ENCODE data around the gene ABLIM2. TPM values are rescaled to one million over a fixed set of nuclear protein-coding genes. Genes with fewer than 3 reads are reported as not detected.

ABLIM2 gene
- total RNA-seq, 1 experiment from 2014 or later, result 6.1 TPM

DNA sequence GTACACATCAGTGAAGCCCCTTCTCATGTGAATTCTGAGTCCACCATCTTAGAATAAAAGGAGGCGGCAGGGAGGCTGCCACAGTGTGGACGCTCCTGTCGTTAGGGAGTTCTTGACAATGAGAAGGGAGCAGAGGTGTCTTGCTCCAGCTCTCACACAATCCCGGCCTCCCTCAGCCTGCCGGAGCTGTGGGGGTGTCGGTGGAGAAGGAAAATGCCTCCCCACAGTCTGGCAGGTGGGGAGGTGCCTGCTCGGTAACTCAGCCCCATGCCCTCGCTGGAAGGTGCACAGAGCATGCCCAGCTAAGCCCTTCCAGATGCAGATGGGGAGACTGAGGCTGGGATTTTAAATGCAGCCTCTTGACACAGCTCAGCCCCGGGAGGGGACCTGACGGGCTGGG is 20.5 kb upstream of the ABLIM2 start (continued):
- TF ChIP-seq, protein P1, sequence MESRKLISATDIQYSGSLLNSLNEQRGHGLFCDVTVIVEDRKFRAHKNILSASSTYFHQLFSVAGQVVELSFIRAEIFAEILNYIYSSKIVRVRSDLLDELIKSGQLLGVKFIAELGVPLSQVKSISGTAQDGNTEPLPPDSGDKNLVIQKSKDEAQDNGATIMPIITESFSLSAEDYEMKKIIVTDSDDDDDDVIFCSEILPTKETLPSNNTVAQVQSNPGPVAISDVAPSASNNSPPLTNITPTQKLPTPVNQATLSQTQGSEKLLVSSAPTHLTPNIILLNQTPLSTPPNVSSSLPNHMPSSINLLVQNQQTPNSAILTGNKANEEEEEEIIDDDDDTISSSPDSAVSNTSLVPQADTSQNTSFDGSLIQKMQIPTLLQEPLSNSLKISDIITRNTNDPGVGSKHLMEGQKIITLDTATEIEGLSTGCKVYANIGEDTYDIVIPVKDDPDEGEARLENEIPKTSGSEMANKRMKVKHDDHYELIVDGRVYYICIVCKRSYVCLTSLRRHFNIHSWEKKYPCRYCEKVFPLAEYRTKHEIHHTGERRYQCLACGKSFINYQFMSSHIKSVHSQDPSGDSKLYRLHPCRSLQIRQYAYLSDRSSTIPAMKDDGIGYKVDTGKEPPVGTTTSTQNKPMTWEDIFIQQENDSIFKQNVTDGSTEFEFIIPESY (IDR thresholded peaks at IDR 0.05; ENCODE audit: extremely low read depth, insufficient replicate concordance, low read length), result no peak
- TF ChIP-seq CEBPB (IDR thresholded peaks at IDR 0.05; ENCODE audit: low read depth) (no peak), EZH2phosphoT487 (IDR thresholded peaks at IDR 0.05; ENCODE audit: borderline replicate concordance) (no peak)

DNA sequence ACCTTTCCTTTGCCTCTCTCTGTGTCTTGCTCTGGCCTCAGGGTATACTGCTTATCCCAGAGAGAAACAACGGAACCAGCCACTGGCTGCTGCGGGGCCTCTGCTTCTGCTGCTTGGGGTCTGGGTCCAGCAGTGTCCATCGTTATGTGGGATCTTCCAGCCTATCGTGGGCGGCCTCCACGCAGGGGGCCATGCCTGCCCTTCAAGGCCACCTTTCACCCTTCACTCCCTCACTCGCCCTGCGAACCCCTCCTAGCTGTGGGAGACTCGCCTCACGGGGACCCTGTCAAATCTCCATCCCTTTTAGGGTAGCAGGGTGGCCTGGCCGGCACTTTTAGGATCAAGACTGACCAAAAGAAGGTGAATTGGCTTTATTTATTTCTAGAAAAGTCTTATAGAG is 19.3 kb upstream of the ABLIM2 start:
- BruUV-seq (replicated peaks), result no TSS peak

More for the DNA sequence above, 19.3 kb upstream of the ABLIM2 start:
- CTCF ChIA-PET, result interaction anchor here (1.9 kb wide), 1 partner anchor 233 kb away, joined by 21 read pairs; no protein-coding TSS in a partner anchor
- no peak for ATAC-seq
- Histone ChIP-seq H3K27me3 (ENCODE audit: insufficient read depth, low read length) (no peaks in the 10 kb centered on the region), H3K9ac (ENCODE audit: low read length) (no peak overlapping the region), H2AFZ (ENCODE audit: low read depth, low read length, poor library complexity, severe bottlenecking) (no peak overlapping the region), H3K4me3 (replicated peaks in 1 of 2; ENCODE audit: low read depth in 1 of 2, low read length in 2 of 2) (no peak overlapping the region), H3K4me2 (ENCODE audit: low read length) (no peak overlapping the region), H3K79me2 (ENCODE audit: insufficient read depth, low read length) (no peaks in the 10 kb centered on the region), H4K20me1 (ENCODE audit: insufficient read depth) (no peaks in the 10 kb centered on the region), H3K9me2 (ENCODE audit: insufficient read depth) (no peaks in the 10 kb centered on the region), H3K9me3 (ENCODE audit: control insufficient read depth in 1 of 2, insufficient read depth in 1 of 2, low read depth in 1 of 2, low read length in 2 of 2) (no peaks in the 10 kb centered on the region), H3K36me3 (ENCODE audit: control insufficient read depth in 1 of 2, insufficient read depth in 2 of 2, low read length in 2 of 2) (no peaks in the 10 kb centered on the region), H3K4me1 (ENCODE audit: control insufficient read depth in 1 of 2, insufficient read depth in 2 of 2, low read length in 2 of 2) (peaks cover 3 to 30% of the 10 kb centered on the region in 2 experiments), H3K27ac (ENCODE audit: low read depth, low read length) (no peak overlapping the region)
- POLR2A ChIA-PET, result no interaction called here
- no peak for TF ChIP-seq ELF1 (IDR thresholded peaks at IDR 0.05; ENCODE audit: borderline replicate concordance, low read depth)
- no peak for TF ChIP-seq RAD21 (IDR thresholded peaks at IDR 0.05; ENCODE audit: low read depth)
- no peak for TF ChIP-seq TCF7L2 (IDR thresholded peaks at IDR 0.05; ENCODE audit: borderline replicate concordance, extremely low read depth, insufficient read depth, insufficient read length)
- no peak for TF ChIP-seq CBX3 (IDR thresholded peaks at IDR 0.05; ENCODE audit: low read depth)
- no peak for TF ChIP-seq CEBPB (IDR thresholded peaks at IDR 0.05; ENCODE audit: low read depth)
- no peak for TF ChIP-seq POLR2A (IDR thresholded peaks at IDR 0.05; ENCODE audit: borderline replicate concordance, extremely low read depth, insufficient read depth, insufficient read length)
- TF ChIP-seq SIN3A (IDR thresholded peaks at IDR 0.05; ENCODE audit: low read depth), result no peak
- no peak for TF ChIP-seq YY1 (IDR thresholded peaks at IDR 0.05; ENCODE audit: extremely low read depth, insufficient replicate concordance, low read depth, low read length)
- TF ChIP-seq, protein P2, sequence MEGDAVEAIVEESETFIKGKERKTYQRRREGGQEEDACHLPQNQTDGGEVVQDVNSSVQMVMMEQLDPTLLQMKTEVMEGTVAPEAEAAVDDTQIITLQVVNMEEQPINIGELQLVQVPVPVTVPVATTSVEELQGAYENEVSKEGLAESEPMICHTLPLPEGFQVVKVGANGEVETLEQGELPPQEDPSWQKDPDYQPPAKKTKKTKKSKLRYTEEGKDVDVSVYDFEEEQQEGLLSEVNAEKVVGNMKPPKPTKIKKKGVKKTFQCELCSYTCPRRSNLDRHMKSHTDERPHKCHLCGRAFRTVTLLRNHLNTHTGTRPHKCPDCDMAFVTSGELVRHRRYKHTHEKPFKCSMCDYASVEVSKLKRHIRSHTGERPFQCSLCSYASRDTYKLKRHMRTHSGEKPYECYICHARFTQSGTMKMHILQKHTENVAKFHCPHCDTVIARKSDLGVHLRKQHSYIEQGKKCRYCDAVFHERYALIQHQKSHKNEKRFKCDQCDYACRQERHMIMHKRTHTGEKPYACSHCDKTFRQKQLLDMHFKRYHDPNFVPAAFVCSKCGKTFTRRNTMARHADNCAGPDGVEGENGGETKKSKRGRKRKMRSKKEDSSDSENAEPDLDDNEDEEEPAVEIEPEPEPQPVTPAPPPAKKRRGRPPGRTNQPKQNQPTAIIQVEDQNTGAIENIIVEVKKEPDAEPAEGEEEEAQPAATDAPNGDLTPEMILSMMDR (IDR thresholded peaks at IDR 0.05 in 2 of 3, conservative IDR thresholded peaks at IDR 0.05 in 1 of 3; ENCODE audit: borderline replicate concordance in 1 of 3, insufficient read depth in 1 of 3, low read depth in 2 of 3, low read length in 2 of 3), result no peak
- TF ChIP-seq ZNF274 (IDR thresholded peaks at IDR 0.05; ENCODE audit: low read depth, low read length), result no peak
- intact Hi-C loops (cut with micrococcal nuclease), result loop anchor here (1.0 to 2.0 kb wide), 3 partner anchors 14 to 225 kb away; no protein-coding TSS in a partner anchor
- DNase-seq (ENCODE audit: low read depth, low spot score), result no peak
- RAD21 ChIA-PET (ENCODE audit: low non-redundant PET in 1 of 2, low total read pairs in 2 of 2, uncharacterized antibody in 2 of 2, unreplicated experiment in 2 of 2), result no interaction called here
